ENCODE measurements around the gene MYO7B. TPM values are rescaled to one million over a fixed set of nuclear protein-coding genes. Genes with fewer than 3 reads are reported as not detected.
A peak's percentile ranks its signal among the peaks of the same experiment; 100 is the strongest.

The MYO7B gene
- total and polyA plus RNA-seq, 4 donors = 0.51 to 4.7 (median 1.9) TPM

- peaks cover 0 to 49% (median 0%) of the 10 kb centered on the region in 5 donors for H3K4me1 ChIP-seq (ENCODE audit: control insufficient read depth in 5 of 5, insufficient read depth in 5 of 5, low read length in 5 of 5)
- WGBS, 2 donors = 85 to 89% methylated on average over 14 of the region's 14 CpGs
- H3K27me3 ChIP-seq (ENCODE audit: control insufficient read depth in 3 of 3, insufficient read depth in 3 of 3, low read length in 2 of 3) = peaks cover 0 to 26% (median 17%) of the 10 kb centered on the region in 3 donors
- H3K9ac ChIP-seq (ENCODE audit: insufficient read depth in 1 of 2, low read length in 2 of 2) = no peak overlapping the region
- peaks cover 0 to 4% (median 0%) of the 10 kb centered on the region in 4 donors for H3K36me3 ChIP-seq (ENCODE audit: control insufficient read depth in 4 of 4, insufficient read depth in 4 of 4, low read length in 4 of 4)
- no peak for ATAC-seq (ENCODE audit: insufficient read depth, low FRiP score)
- TF ChIP-seq, protein P1, sequence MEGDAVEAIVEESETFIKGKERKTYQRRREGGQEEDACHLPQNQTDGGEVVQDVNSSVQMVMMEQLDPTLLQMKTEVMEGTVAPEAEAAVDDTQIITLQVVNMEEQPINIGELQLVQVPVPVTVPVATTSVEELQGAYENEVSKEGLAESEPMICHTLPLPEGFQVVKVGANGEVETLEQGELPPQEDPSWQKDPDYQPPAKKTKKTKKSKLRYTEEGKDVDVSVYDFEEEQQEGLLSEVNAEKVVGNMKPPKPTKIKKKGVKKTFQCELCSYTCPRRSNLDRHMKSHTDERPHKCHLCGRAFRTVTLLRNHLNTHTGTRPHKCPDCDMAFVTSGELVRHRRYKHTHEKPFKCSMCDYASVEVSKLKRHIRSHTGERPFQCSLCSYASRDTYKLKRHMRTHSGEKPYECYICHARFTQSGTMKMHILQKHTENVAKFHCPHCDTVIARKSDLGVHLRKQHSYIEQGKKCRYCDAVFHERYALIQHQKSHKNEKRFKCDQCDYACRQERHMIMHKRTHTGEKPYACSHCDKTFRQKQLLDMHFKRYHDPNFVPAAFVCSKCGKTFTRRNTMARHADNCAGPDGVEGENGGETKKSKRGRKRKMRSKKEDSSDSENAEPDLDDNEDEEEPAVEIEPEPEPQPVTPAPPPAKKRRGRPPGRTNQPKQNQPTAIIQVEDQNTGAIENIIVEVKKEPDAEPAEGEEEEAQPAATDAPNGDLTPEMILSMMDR (IDR thresholded peaks at IDR 0.05; ENCODE audit: control extremely low read depth, extremely low read depth) = no peak
- DNase-seq = no peak
- no peak overlapping the region for H3K4me3 ChIP-seq
- H3K27ac ChIP-seq (ENCODE audit: low read depth in 1 of 2, low read length in 1 of 2) = peak overlapping the region; percentile 79
- H3K9me3 ChIP-seq (ENCODE audit: control insufficient read depth in 4 of 4, insufficient read depth in 3 of 4, low read length in 3 of 4) = peaks cover 0 to 2% (median 0%) of the 10 kb centered on the region in 4 donors
Measured at GRCh38 chr2:127661072-127661649, 125.7 kb downstream of the MYO7B start.

- Histone ChIP-seq H3K36me3 (ENCODE audit: control insufficient read depth in 4 of 4, insufficient read depth in 4 of 4, low read length in 4 of 4) (peaks cover 0 to 4% (median 0%) of the 10 kb centered on the region in 4 donors), H3K9ac (ENCODE audit: insufficient read depth in 1 of 2, low read length in 2 of 2) (no peak overlapping the region), H3K4me3 (no peak overlapping the region), H3K4me1 (ENCODE audit: control insufficient read depth in 5 of 5, insufficient read depth in 5 of 5, low read length in 5 of 5) (peaks cover 0 to 44% (median 0%) of the 10 kb centered on the region in 5 donors), H3K9me3 (ENCODE audit: control insufficient read depth in 4 of 4, insufficient read depth in 3 of 4, low read length in 3 of 4) (peaks cover 0 to 2% (median 0%) of the 10 kb centered on the region in 4 donors), H3K27ac (ENCODE audit: low read depth in 1 of 2, low read length in 1 of 2) (peak overlapping the region; percentile 79), H3K27me3 (ENCODE audit: control insufficient read depth in 3 of 3, insufficient read depth in 3 of 3, low read length in 2 of 3) (peaks cover 0 to 32% (median 20%) of the 10 kb centered on the region in 3 donors)
- DNase-seq (no peak), ATAC-seq (ENCODE audit: insufficient read depth, low FRiP score) (no peak)
- TF ChIP-seq, protein P1 (IDR thresholded peaks at IDR 0.05; ENCODE audit: control extremely low read depth, extremely low read depth) = no peak
- 53 to 65% methylated on average over 9 of the region's 9 CpGs for WGBS, 2 donors
Measured at GRCh38 chr2:127661949-127662510, 126.5 kb downstream of the MYO7B start.

DNA sequence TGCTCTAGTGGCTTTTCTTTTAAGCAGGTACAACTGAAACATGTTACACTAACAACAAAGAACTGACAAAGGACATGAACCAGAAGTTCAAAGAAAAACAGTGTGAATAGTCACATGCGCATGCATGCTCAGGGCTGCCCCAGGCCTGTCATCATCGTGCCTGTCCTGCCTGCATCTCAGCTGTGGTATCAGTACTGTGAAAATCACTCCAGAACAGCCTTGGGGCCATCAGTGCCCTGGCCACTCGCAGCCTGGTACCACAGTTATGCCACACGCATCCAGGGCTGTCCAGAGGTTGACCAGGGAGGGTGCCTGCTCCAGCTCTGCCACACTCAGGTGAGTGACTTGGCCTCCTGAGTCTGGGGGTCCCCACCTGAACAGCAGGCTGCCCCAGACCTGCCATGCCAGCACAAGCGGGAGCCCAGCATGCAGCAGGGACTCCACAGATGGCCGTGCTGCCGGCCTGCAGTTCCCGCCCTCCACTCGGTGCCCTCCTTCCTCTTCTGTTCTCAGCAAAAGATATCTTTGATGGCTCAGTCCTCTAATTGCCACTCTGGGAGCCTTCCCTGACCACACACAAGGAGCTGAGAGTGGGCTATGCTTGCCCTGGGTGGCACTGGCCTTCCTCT is 127.6 kb downstream of the MYO7B start:
- no peak for DNase-seq
- Histone ChIP-seq H3K36me3 (ENCODE audit: control insufficient read depth in 4 of 4, insufficient read depth in 4 of 4, low read length in 4 of 4) (no peaks in the 10 kb centered on the region), H3K9me3 (ENCODE audit: control insufficient read depth in 4 of 4, insufficient read depth in 3 of 4, low read length in 3 of 4) (peaks cover 0 to 2% (median 0%) of the 10 kb centered on the region in 4 donors), H3K9ac (ENCODE audit: insufficient read depth in 1 of 2, low read length in 2 of 2) (no peak overlapping the region), H3K4me1 (ENCODE audit: control insufficient read depth in 5 of 5, insufficient read depth in 5 of 5, low read length in 5 of 5) (peaks cover 0 to 38% (median 0%) of the 10 kb centered on the region in 5 donors), H3K4me3 (no peak overlapping the region), H3K27me3 (ENCODE audit: control insufficient read depth in 3 of 3, insufficient read depth in 3 of 3, low read length in 2 of 3) (peaks cover 0 to 32% (median 20%) of the 10 kb centered on the region in 3 donors), H3K27ac (ENCODE audit: low read depth in 1 of 2, low read length in 1 of 2) (peak overlapping the region; percentile 46 to 50)
- WGBS, 2 donors = 69 to 77% methylated on average over 9 of the region's 9 CpGs
- no peak for ATAC-seq (ENCODE audit: insufficient read depth, low FRiP score)
- TF ChIP-seq, protein P1 (IDR thresholded peaks at IDR 0.05; ENCODE audit: control extremely low read depth, extremely low read depth) = no peak
